H1 (cell line): ENCODE results near the gene CDK7. TPM values are rescaled to one million over a fixed set of nuclear protein-coding genes. Genes with fewer than 3 reads are reported as not detected.

Source experiments
- ATF3 ChIP-seq: IDR thresholded peaks from 2 replicates; pipeline ENCODE4 v1.6.1; 2011; ENCODE audit warnings: low read depth, mild to moderate bottlenecking, low read length; ENCODE audit not compliant: insufficient read depth
- CHD7 ChIP-seq: fragments of 300-600 bp; sonication (generic); IDR thresholded peaks from 2 replicates; pipeline ENCODE4 v1.7.1; 2012; ENCODE audit warnings: low read length, moderate library complexity, mild to moderate bottlenecking, inconsistent platforms; ENCODE audit not compliant: insufficient replicate concordance
- CTCF ChIP-seq, 3 experiments: IDR thresholded peaks; 1 replicate in 2 of 3; 2 replicates in 1 of 3; pipeline versions ENCODE4 v1.5.1 to v1.6.1; 2011; ENCODE audit warnings: low read length in 3 of 3, mild to moderate bottlenecking in 3 of 3, inconsistent platforms in 2 of 3, low read depth in 1 of 3, moderate library complexity in 1 of 3; ENCODE audit not compliant: insufficient read depth in 1 of 3; ENCODE audit errors: control extremely low read depth in 1 of 3
- HDAC2 ChIP-seq, 2 experiments: fragments of 300-600 bp in 1 of 2; sonication (generic) in 1 of 2; IDR thresholded peaks; 2 replicates each; pipeline ENCODE4 v1.6.1; 2011 to 2012; ENCODE audit warnings: low read depth in 2 of 2, low read length in 2 of 2, mild to moderate bottlenecking in 2 of 2, moderate library complexity in 2 of 2, borderline replicate concordance in 1 of 2, inconsistent platforms in 1 of 2
- SIX5 ChIP-seq: IDR thresholded peaks from 2 replicates; pipeline ENCODE4 v1.6.1; 2011; ENCODE audit warnings: mild to moderate bottlenecking, low read depth, low read length
- SP4 ChIP-seq: IDR thresholded peaks from 2 replicates; pipeline ENCODE4 v1.6.1; 2012; ENCODE audit warnings: low read length, inconsistent platforms
- polyA plus RNA-seq, 7 experiments: library from polyadenylated mRNA; depleted of rRNA in 3 of 7; stranded (reverse) in 5 of 7; unstranded in 2 of 7; fragments of >200 nt in 5 of 7; fragments of 200-250 nt in 2 of 7; gene quantifications; 1 replicate in 5 of 7; 2 replicates in 1 of 7; 4 replicates in 1 of 7; pipeline versions ENCODE4 v1.2.1 to v1.2.3, GENCODE V29; 2011 to 2013; ENCODE audit warnings: missing spikeins in 2 of 7, mixed read lengths in 2 of 7
- total RNA-seq: library from RNA; stranded (reverse); fragmentation: NEBNext Ultra II Directional; extraction: Animal tissue kit (Norgen Biotek cat#: 25700); gene quantifications from 2 replicates; pipeline ENCODE4 v1.2.1, GENCODE V29; 2021
- TF ChIP-seq, protein P1 (sequence below): IDR thresholded peaks from 2 replicates; pipeline ENCODE4 v1.6.1; 2012; ENCODE audit warnings: inconsistent platforms

Gene CDK7
- total and polyA plus RNA-seq, 2 of the 8 experiments (the other 6 are each of a cell fraction or from before 2014, with no cell fraction given): 39.9 to 63.4 TPM

GRCh38 chr5:69209602-69210001, 25.1 kb upstream of the CDK7 start (continued):
- TF ChIP-seq CHD7 (no peak), CTCF (IDR thresholded peaks at IDR 0.05; ENCODE audit: control extremely low read depth in 1 of 3, insufficient read depth in 1 of 3, low read depth in 1 of 3, low read length in 3 of 3) (no peak), HDAC2 (IDR thresholded peaks at IDR 0.05; ENCODE audit: borderline replicate concordance in 1 of 2, low read depth in 2 of 2, low read length in 2 of 2) (no peak), SP4 (no peak), SIX5 (no peak), ATF3 (no peak)
- TF ChIP-seq, protein P1, sequence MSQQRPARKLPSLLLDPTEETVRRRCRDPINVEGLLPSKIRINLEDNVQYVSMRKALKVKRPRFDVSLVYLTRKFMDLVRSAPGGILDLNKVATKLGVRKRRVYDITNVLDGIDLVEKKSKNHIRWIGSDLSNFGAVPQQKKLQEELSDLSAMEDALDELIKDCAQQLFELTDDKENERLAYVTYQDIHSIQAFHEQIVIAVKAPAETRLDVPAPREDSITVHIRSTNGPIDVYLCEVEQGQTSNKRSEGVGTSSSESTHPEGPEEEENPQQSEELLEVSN: no peak
